GM23338 (cell line): ENCODE results near the gene KCNT2. TPM values are rescaled to one million over a fixed set of nuclear protein-coding genes. Genes with fewer than 3 reads are reported as not detected.

ENCODE experiments used
- ATAC-seq: fragments of 200-7000 bp; cut with Tn5 transposase; 3 replicates; pipeline ENCODE4 v1.9.1; 2020
- DNase-seq: peaks from one replicate; pipeline ENCODE4 v3.0.0-alpha.2; 2015; ENCODE audit warnings: low spot score
- H2AFZ ChIP-seq: fragments of 200-600 bp; sonication (generic); 2 replicates; pipeline ENCODE4 v1.8.0; 2016; ENCODE audit warnings: antibody characterized with exemption, mild to moderate bottlenecking, moderate library complexity
- H3F3A ChIP-seq: fragments of 200-600 bp; sonication (generic); replicated peaks from 2 replicates; pipeline ENCODE4 v1.8.0; 2017; ENCODE audit warnings: antibody characterized with exemption, mixed run types, low read depth
- H3K27ac ChIP-seq: fragments of 200-600 bp; sonication (generic); 2 replicates; pipeline ENCODE4 v1.6.1; 2016; ENCODE audit warnings: low read depth
- H3K27me3 ChIP-seq: fragments of 200-600 bp; sonication (generic); 2 replicates; pipeline ENCODE4 v1.8.0; 2016; ENCODE audit warnings: mild to moderate bottlenecking, mixed run types, moderate library complexity; ENCODE audit not compliant: insufficient read depth
- H3K36me3 ChIP-seq: fragments of 200-600 bp; sonication (generic); 2 replicates; pipeline ENCODE4 v1.8.0; 2016; ENCODE audit warnings: mild to moderate bottlenecking; ENCODE audit not compliant: insufficient read depth
- H3K4me1 ChIP-seq: fragments of 200-600 bp; sonication (generic); 2 replicates; pipeline ENCODE4 v1.8.0; 2016; ENCODE audit warnings: mild to moderate bottlenecking, moderate library complexity; ENCODE audit not compliant: insufficient read depth
- H3K4me2 ChIP-seq: fragments of 200-600 bp; sonication (generic); 2 replicates; pipeline ENCODE4 v1.7.1; 2017; ENCODE audit warnings: mixed run types
- H3K4me3 ChIP-seq: fragments of 200-600 bp; sonication (generic); 2 replicates; pipeline ENCODE4 v1.6.1; 2016; ENCODE audit warnings: mixed run types
- H3K79me2 ChIP-seq: fragments of 200-600 bp; sonication (generic); replicated peaks from 2 replicates; pipeline ENCODE4 v1.8.0; 2017; ENCODE audit warnings: mild to moderate bottlenecking; ENCODE audit not compliant: insufficient read depth
- H3K9me2 ChIP-seq: fragments of 200-600 bp; sonication (generic); 2 replicates; pipeline ENCODE4 v1.8.0; 2017; ENCODE audit not compliant: insufficient read depth
- H4K20me1 ChIP-seq: fragments of 200-600 bp; sonication (generic); replicated peaks from 2 replicates; pipeline ENCODE4 v1.8.0; 2017; ENCODE audit warnings: mild to moderate bottlenecking; ENCODE audit not compliant: insufficient read depth
- H3K27ac Mint-ChIP-seq: 2 replicates; pipeline ENCODE4 v1.8.0; 2020; ENCODE audit warnings: inconsistent platforms, mild to moderate bottlenecking, moderate library complexity, mixed read lengths
- H3K27me3 Mint-ChIP-seq: 3 replicates; pipeline ENCODE4 v1.8.0; 2022; ENCODE audit warnings: low read depth, mild to moderate bottlenecking, moderate library complexity, mixed read lengths, inconsistent platforms; ENCODE audit not compliant: insufficient read depth, poor library complexity
- H3K36me3 Mint-ChIP-seq: 3 replicates; pipeline ENCODE4 v1.8.0; 2021; ENCODE audit warnings: low read depth, mild to moderate bottlenecking, inconsistent platforms, moderate library complexity, mixed read lengths
- H3K4me1 Mint-ChIP-seq: 3 replicates; pipeline ENCODE4 v1.8.0; 2020; ENCODE audit warnings: mild to moderate bottlenecking, inconsistent platforms, mixed read lengths
- H3K4me3 Mint-ChIP-seq: 3 replicates; pipeline ENCODE4 v1.8.0; 2021; ENCODE audit warnings: moderate library complexity, mild to moderate bottlenecking, inconsistent platforms, mixed read lengths
- H3K9me3 Mint-ChIP-seq: 3 replicates; pipeline ENCODE4 v1.8.0; 2020; ENCODE audit warnings: moderate library complexity, mild to moderate bottlenecking, inconsistent platforms, mixed read lengths
- CTCF ChIP-seq, 2 experiments: fragments of 200-600 bp in 1 of 2; sonication (generic) in 1 of 2; conservative IDR thresholded peaks; 2 replicates each; pipeline versions ENCODE4 v1.5.1 to v1.6.1; 2016 to 2017; ENCODE audit warnings: antibody characterized with exemption in 2 of 2, low read depth in 2 of 2, mild to moderate bottlenecking in 2 of 2, moderate library complexity in 1 of 2
- NANOG ChIP-seq: IDR thresholded peaks from 2 replicates; pipeline ENCODE4 v1.6.1; 2016; ENCODE audit warnings: antibody characterized with exemption, borderline replicate concordance
- REST ChIP-seq: IDR thresholded peaks from one replicate; pipeline ENCODE4 v1.6.1; 2018; ENCODE audit warnings: antibody characterized with exemption; ENCODE audit not compliant: unreplicated experiment
- STAT1 ChIP-seq: IDR thresholded peaks from one replicate; pipeline ENCODE4 v1.6.1; 2016; ENCODE audit warnings: antibody characterized with exemption; ENCODE audit not compliant: unreplicated experiment
- ZNF462 ChIP-seq: fragments of 250-450 bp; sonication (Bioruptor Pico); IDR thresholded peaks from 2 replicates; pipeline ENCODE4 v1.5.0; 2020; ENCODE audit warnings: mild to moderate bottlenecking, moderate library complexity
- polyA plus RNA-seq: library from polyadenylated mRNA; unstranded; fragments of >200 nt; fragmentation: Nextera tagmentation; extraction: Ambion mirVana; gene quantifications from 2 replicates; pipeline ENCODE4 v1.2.1, GENCODE V29; 2016
- total RNA-seq: library from RNA; depleted of rRNA; stranded (reverse); fragments of >200 nt; shearing (Covaris generic); gene quantifications from 2 replicates; pipeline ENCODE4 v1.2.3, GENCODE V29; 2014

KCNT2 gene
- total and polyA plus RNA-seq, 2 experiments from 2014 or later, result 5.4 to 13.4 TPM

- TF ChIP-seq ZNF462 (CRISPR knock-in tag) (no peak), STAT1 (no peak), REST (no peak), NANOG (no peak)
These were observed 163.6 kb downstream of the KCNT2 start (continued) for GRCh38 chr1:196444634-196445033.

- no peaks in the 10 kb centered on the region; the same call in 1 of the 2 replicates for H4K20me1 ChIP-seq
- no peaks in the 10 kb centered on the region for H3K9me2 ChIP-seq
- H3K4me3 ChIP-seq, result no peak overlapping the region
- Mint-ChIP-seq H3K27me3 (no peaks in the 10 kb centered on the region), H3K36me3 (no peaks in the 10 kb centered on the region), H3K4me3 (no peak overlapping the region), H3K4me1 (peaks cover 2% of the 10 kb centered on the region), H3K9me3 (no peaks in the 10 kb centered on the region), H3K27ac (no peak overlapping the region)
- no peaks in the 10 kb centered on the region for H3K36me3 ChIP-seq
- ATAC-seq (no peak), DNase-seq (no peak)
- H3K27me3 ChIP-seq, result no peaks in the 10 kb centered on the region
- H3K79me2 ChIP-seq, result no peaks in the 10 kb centered on the region
- H3K4me2 ChIP-seq, result no peak overlapping the region
- H2AFZ ChIP-seq, result no peak overlapping the region
- H3K4me1 ChIP-seq, result no peaks in the 10 kb centered on the region
- no peaks in the 10 kb centered on the region for H3F3A ChIP-seq
- no peak overlapping the region for H3K27ac ChIP-seq
- TF ChIP-seq CTCF (conservative IDR thresholded peaks at IDR 0.05; ENCODE audit: low read depth in 2 of 2), result no peak
These were observed 165.9 kb downstream of the KCNT2 start for GRCh38 chr1:196442366-196442765.
